GM12878 (cell line): ENCODE measurements around the gene ARHGEF10L. TPM values are rescaled to one million over a fixed set of nuclear protein-coding genes. Genes with fewer than 3 reads are reported as not detected.

Source experiments
- ATAC-seq: fragments of 200-7000 bp; cut with Tn5 transposase; 3 replicates; pipeline ENCODE4 v1.9.1; 2020; ENCODE audit warnings: mild to moderate bottlenecking, moderate library complexity
- BruUV-seq: library from RNA; stranded (reverse); fragments of 400-500 nt; replicated peaks from 2 replicates; lab custom pipeline; 2021; lab: Mats Ljungman, UMichigan
- CTCF ChIA-PET: fragments of 300-600 bp; sonication (Branson Sonifier 250); formaldehyde crosslinking; extraction: SDS; loops from one replicate; lab custom pipeline; 2021; ENCODE audit warnings: inconsistent platforms; lab: Yijun Ruan, JAX
- POLR2A ChIA-PET: fragments of 350-600 bp; formaldehyde crosslinking; extraction: SDS; loops from one replicate; lab custom pipeline; 2021; ENCODE audit warnings: inconsistent platforms; lab: Charles Lee
- RAD21 ChIA-PET: fragments of 300-600 bp; sonication (Branson Sonifier 250); formaldehyde crosslinking; loops from one replicate; lab custom pipeline; 2023; ENCODE audit warnings: antibody characterized with exemption; ENCODE audit not compliant: unreplicated experiment; lab: Charles Lee
- SMC1A ChIA-PET: fragments of 300-600 bp; sonication (Branson Sonifier 250); formaldehyde crosslinking; loops from one replicate; lab custom pipeline; 2023; ENCODE audit not compliant: unreplicated experiment, uncharacterized antibody; lab: Charles Lee
- DNase-seq: peaks from one replicate; pipeline ENCODE4 v3.0.0-alpha.2; 2011; ENCODE audit warnings: low read depth, low spot score
- FAIRE-seq: peaks from 3 replicates; lab custom pipeline; 2011; peaks lifted over from hg19 to GRCh38; lab: Jason Lieb, UNC
- H2AFZ ChIP-seq: 2 replicates; pipeline ENCODE4 v1.6.0; 2011; ENCODE audit warnings: low read depth, low read length, control low read depth; ENCODE audit not compliant: control insufficient read depth
- H3K27ac ChIP-seq: 2 replicates; pipeline ENCODE4 v1.5.1; 2011; ENCODE audit warnings: control low read depth; ENCODE audit not compliant: control insufficient read depth, insufficient read depth
- H3K27me3 ChIP-seq, 2 experiments: replicated peaks in 1 of 2; 2 replicates each; pipeline versions ENCODE4 v1.6.0 to v1.6.1; 2011; ENCODE audit warnings: low read length in 1 of 2; ENCODE audit not compliant: control insufficient read depth in 2 of 2, insufficient read depth in 2 of 2
- H3K36me3 ChIP-seq, 2 experiments: 2 replicates each; pipeline ENCODE4 v1.5.1; 2011; ENCODE audit warnings: low read length in 1 of 2; ENCODE audit not compliant: control insufficient read depth in 2 of 2, insufficient read depth in 2 of 2
- H3K4me1 ChIP-seq: 2 replicates; pipeline ENCODE4 v1.6.1; 2011; ENCODE audit warnings: mild to moderate bottlenecking, low read length, moderate library complexity, mixed read lengths; ENCODE audit not compliant: control insufficient read depth, insufficient read depth
- H3K4me2 ChIP-seq: 2 replicates; pipeline ENCODE4 v1.6.0; 2011; ENCODE audit warnings: control low read depth; ENCODE audit not compliant: control insufficient read depth, insufficient read depth
- H3K4me3 ChIP-seq: fragments of 200-600 bp; sonication (generic); 2 replicates; pipeline ENCODE4 v1.5.1; 2016
- H3K79me2 ChIP-seq: 2 replicates; pipeline ENCODE4 v1.6.0; 2011; ENCODE audit warnings: low read length; ENCODE audit not compliant: control insufficient read depth, insufficient read depth
- H3K9ac ChIP-seq: 2 replicates; pipeline ENCODE4 v1.8.0; 2011; ENCODE audit warnings: low read length, control low read depth, mixed read lengths; ENCODE audit not compliant: control insufficient read depth, insufficient read depth
- H3K9me3 ChIP-seq: replicated peaks from 3 replicates; pipeline ENCODE4 v1.5.1; 2011; ENCODE audit warnings: mild to moderate bottlenecking, low read length; ENCODE audit not compliant: control insufficient read depth, insufficient read depth
- H4K20me1 ChIP-seq: 2 replicates; pipeline ENCODE4 v1.6.0; 2011; ENCODE audit not compliant: control insufficient read depth, insufficient read depth
- CEBPZ ChIP-seq: fragments of 150-350 bp; IDR thresholded peaks from 2 replicates; pipeline ENCODE4 v1.6.1; 2016; ENCODE audit warnings: low read depth, low read length
- NR2C2 ChIP-seq: IDR thresholded peaks from 2 replicates; pipeline ENCODE4 v1.6.1; 2011; ENCODE audit warnings: borderline replicate concordance, low read depth; ENCODE audit not compliant: control insufficient read depth, insufficient read length
- POLR2AphosphoS5 ChIP-seq: IDR thresholded peaks from 2 replicates; pipeline ENCODE4 v1.6.1; 2011; ENCODE audit warnings: mild to moderate bottlenecking, low read length, inconsistent platforms
- WRNIP1 ChIP-seq: IDR thresholded peaks from 2 replicates; pipeline ENCODE4 v1.6.1; 2011; ENCODE audit warnings: low read depth, low read length, improper control_type of control experiment, borderline replicate concordance
- WGBS: methylation state at CpG from one replicate; pipeline ENCODE4 v1.1.6; 2016; ENCODE audit warnings: low lambda C conversion rate; ENCODE audit not compliant: insufficient replicate concordance, insufficient coverage; ENCODE audit errors: missing lambda C conversion rate; 5-methylcytosine and 5-hydroxymethylcytosine counted together
- in situ Hi-C: fragments of 300-500 bp; cut with MboI; formaldehyde crosslinking; loops from 9 replicates; pipeline ENCODE4 v1.14.3; 2018; ENCODE audit warnings: mixed read lengths
- intact Hi-C: fragments of 100-400 bp; cut with micrococcal nuclease; formaldehyde crosslinking; loops from one replicate; pipeline ENCODE4 v1.14.2; 2022; ENCODE audit not compliant: unreplicated experiment
- polyA plus RNA-seq, 11 experiments: library from polyadenylated mRNA; depleted of rRNA in 4 of 11; unstranded in 6 of 11; stranded (reverse) in 5 of 11; fragments of >200 nt; fragmentation: Nextera tagmentation in 4 of 11; fragmentation: Illumina TruSeq in 1 of 11; extraction: Ambion mirVana in 4 of 11; extraction: Trizol in 1 of 11; gene quantifications; 1 replicate in 1 of 11; 2 replicates in 10 of 11; pipeline versions ENCODE4 v1.2.1 to v1.2.3, GENCODE V29; 2011 to 2016; ENCODE audit warnings: inconsistent platforms in 2 of 11, missing spikeins in 2 of 11, low read depth in 1 of 11
- total RNA-seq, 4 experiments: library from RNA; depleted of rRNA in 3 of 4; stranded (reverse); fragments of >200 nt in 3 of 4; fragmentation: Illumina TruSeq in 1 of 4; extraction: Trizol in 1 of 4; gene quantifications; 2 replicates each; pipeline versions ENCODE4 v1.2.1 to v1.2.3, GENCODE V29; 2013 to 2021
- TF ChIP-seq, protein P1 (sequence below): IDR thresholded peaks from 2 replicates; pipeline ENCODE4 v1.6.1; 2011; ENCODE audit warnings: mild to moderate bottlenecking, low read depth, low read length, moderate library complexity; ENCODE audit not compliant: insufficient replicate concordance

ARHGEF10L gene
- total and polyA plus RNA-seq, 10 of the 15 experiments (the other 5 are each of a cell fraction or from before 2014, with no cell fraction given), result 0.05 to 0.94 (median 0.28) TPM; not detected in 2

- TF ChIP-seq WRNIP1 (no peak), CEBPZ (no peak), POLR2AphosphoS5 (no peak), NR2C2 (no peak)
- TF ChIP-seq, protein P1, sequence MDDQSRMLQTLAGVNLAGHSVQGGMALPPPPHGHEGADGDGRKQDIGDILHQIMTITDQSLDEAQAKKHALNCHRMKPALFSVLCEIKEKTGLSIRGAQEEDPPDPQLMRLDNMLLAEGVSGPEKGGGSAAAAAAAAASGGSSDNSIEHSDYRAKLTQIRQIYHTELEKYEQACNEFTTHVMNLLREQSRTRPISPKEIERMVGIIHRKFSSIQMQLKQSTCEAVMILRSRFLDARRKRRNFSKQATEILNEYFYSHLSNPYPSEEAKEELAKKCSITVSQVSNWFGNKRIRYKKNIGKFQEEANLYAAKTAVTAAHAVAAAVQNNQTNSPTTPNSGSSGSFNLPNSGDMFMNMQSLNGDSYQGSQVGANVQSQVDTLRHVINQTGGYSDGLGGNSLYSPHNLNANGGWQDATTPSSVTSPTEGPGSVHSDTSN, result no peak
- POLR2A ChIA-PET, result no interaction called here
- no peaks in the 10 kb centered on the region for H3K27me3 ChIP-seq
Measured at GRCh38 chr1:17576519-17576853, 37.0 kb downstream of the ARHGEF10L start.

More at GRCh38 chr1:17576519-17576853, 37.0 kb downstream of the ARHGEF10L start:
- intact Hi-C loops, result no loop called here
- no peaks in the 10 kb centered on the region for H4K20me1 ChIP-seq
- no peak overlapping the region for H3K4me2 ChIP-seq
- H3K79me2 ChIP-seq, result no peaks in the 10 kb centered on the region
- no peak for ATAC-seq
- WGBS, result 24% methylated on average over 6 of the region's 6 CpGs
- no peak overlapping the region for H3K27ac ChIP-seq
- no TSS peak for BruUV-seq
- peaks cover 2% of the 10 kb centered on the region for H3K4me1 ChIP-seq
- in situ Hi-C loops, result no loop called here
- ChIA-PET CTCF (interaction anchor here (0.8 to 3.9 kb wide), 3 partner anchors 27 to 74 kb away, joined by 3 to 29 read pairs (median 3); no protein-coding TSS in a partner anchor), SMC1A (interaction anchor here (1.3 to 2.2 kb wide), 4 partner anchors 28 to 74 kb away, joined by 3 to 7 read pairs (median 6); no protein-coding TSS in a partner anchor), RAD21 (interaction anchor here (0.9 to 3.3 kb wide), 2 partner anchors 24 to 29 kb away, joined by 4 to 24 read pairs; no protein-coding TSS in a partner anchor)
- no peak overlapping the region for H3K9ac ChIP-seq
- H3K36me3 ChIP-seq, result no peaks in the 10 kb centered on the region
- DNase-seq, result no peak
- FAIRE-seq, result no peak
- H3K4me3 ChIP-seq, result no peak overlapping the region
- H2AFZ ChIP-seq, result no peak overlapping the region
- no peaks in the 10 kb centered on the region for H3K9me3 ChIP-seq
